Measurements from ENCODE around the gene WDR43.

DNA sequence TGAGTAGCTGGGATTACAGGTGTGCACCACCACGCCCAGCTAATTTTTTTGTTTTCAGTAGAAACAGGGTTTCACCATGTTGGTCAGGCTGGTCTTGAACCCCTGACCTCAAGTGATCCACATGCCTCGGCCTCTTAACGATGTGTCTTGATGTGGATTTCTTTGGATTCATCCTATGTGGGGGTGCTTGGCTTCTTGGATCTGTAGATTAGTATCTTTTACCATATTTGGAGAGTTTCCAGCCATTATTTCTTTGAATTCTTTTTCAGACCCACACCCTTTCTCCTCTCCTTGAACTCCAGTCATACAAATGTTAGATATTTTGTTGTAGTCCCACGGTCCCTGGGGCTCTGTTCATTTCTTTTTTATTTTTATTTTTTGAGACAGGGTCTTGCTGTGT, 79.8 kb downstream of the WDR43 start:
- TF ChIP-seq, protein P1, sequence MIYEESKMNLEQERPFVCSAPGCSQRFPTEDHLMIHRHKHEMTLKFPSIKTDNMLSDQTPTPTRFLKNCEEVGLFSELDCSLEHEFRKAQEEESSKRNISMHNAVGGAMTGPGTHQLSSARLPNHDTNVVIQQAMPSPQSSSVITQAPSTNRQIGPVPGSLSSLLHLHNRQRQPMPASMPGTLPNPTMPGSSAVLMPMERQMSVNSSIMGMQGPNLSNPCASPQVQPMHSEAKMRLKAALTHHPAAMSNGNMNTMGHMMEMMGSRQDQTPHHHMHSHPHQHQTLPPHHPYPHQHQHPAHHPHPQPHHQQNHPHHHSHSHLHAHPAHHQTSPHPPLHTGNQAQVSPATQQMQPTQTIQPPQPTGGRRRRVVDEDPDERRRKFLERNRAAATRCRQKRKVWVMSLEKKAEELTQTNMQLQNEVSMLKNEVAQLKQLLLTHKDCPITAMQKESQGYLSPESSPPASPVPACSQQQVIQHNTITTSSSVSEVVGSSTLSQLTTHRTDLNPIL (CRISPR knock-in tag; IDR thresholded peaks at IDR 0.05; ENCODE audit: low read depth), result no peak
- TF ChIP-seq SNAI2 (CRISPR knock-in tag; IDR thresholded peaks at IDR 0.05) (no peak), GLIS3 (CRISPR knock-in tag; IDR thresholded peaks at IDR 0.05) (no peak), TCF4 (CRISPR knock-in tag; IDR thresholded peaks at IDR 0.05; ENCODE audit: borderline replicate concordance) (no peak), ARNTL (CRISPR knock-in tag; IDR thresholded peaks at IDR 0.05; ENCODE audit: borderline replicate concordance, low read depth) (no peak), OSR1 (CRISPR knock-in tag; IDR thresholded peaks at IDR 0.05) (no peak)

Data from SK-N-SH treated with all-trans-retinoic acid at 6 μM for 48 hours (cell line).